Muscle layer of colon (tissue), 2 donors: ENCODE results near the gene EXOC7.

Experiments
- H3K27ac ChIP-seq: one replicate; pipeline ENCODE4 v1.7.0; 2013; ENCODE audit warnings: low read depth, mild to moderate bottlenecking, low read length, moderate library complexity
- H3K27me3 ChIP-seq, 2 donors: one replicate each; pipeline ENCODE4 v1.7.0; 2013; ENCODE audit warnings: low read length in 2 of 2, mild to moderate bottlenecking in 2 of 2; ENCODE audit not compliant: insufficient read depth in 2 of 2, control insufficient read depth in 1 of 2
- H3K36me3 ChIP-seq: one replicate; pipeline ENCODE4 v1.7.0; 2013; ENCODE audit warnings: mild to moderate bottlenecking, low read length; ENCODE audit not compliant: insufficient read depth
- H3K4me1 ChIP-seq: one replicate; pipeline ENCODE4 v1.7.0; 2013; ENCODE audit warnings: mild to moderate bottlenecking, low read length; ENCODE audit not compliant: insufficient read depth
- H3K4me3 ChIP-seq, 2 donors: one replicate each; pipeline ENCODE4 v1.7.0; 2013; ENCODE audit warnings: low read length in 2 of 2, low read depth in 1 of 2, mild to moderate bottlenecking in 1 of 2, moderate library complexity in 1 of 2
- H3K9ac ChIP-seq: one replicate; pipeline ENCODE4 v1.7.0; 2013; ENCODE audit warnings: low read length
- H3K9me3 ChIP-seq: one replicate; pipeline ENCODE4 v1.7.0; 2013; ENCODE audit warnings: mild to moderate bottlenecking, low read length
- donor health status: abdominal sarcoma.
- donor health status: Adenocarcinoma of cecum.

The EXOC7 gene

GRCh38 chr17:76034428-76035350 lies 68.9 kb downstream of the EXOC7 start:
- Histone ChIP-seq H3K9ac (peak overlapping the region; percentile 14), H3K9me3 (no peaks in the 10 kb centered on the region), H3K4me3 (no peak overlapping the region), H3K36me3 (peaks cover 5% of the 10 kb centered on the region), H3K4me1 (peaks cover 67% of the 10 kb centered on the region), H3K27ac (peak overlapping the region; percentile 86), H3K27me3 (no peaks in the 10 kb centered on the region)

DNA sequence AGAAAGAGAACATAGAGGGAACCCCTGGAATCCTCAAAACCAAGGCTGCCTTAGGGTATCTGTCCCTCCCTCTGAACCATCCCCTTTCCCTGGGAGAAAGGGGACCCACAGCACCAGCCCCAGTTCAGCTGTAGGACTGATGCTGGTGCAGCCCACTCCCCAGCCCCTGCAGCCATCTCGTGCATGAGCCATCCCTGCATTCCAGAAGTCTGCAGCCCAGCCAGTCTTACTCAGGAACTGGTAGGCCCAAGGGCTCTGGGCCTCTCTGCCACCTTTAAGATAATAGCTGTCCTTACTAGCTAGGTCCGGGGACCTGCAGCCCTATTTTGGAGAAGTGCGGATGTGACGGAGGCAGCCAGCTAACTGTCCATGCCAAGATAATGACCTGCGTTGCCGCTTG lies 70.4 kb downstream of the EXOC7 start:
- no peak overlapping the region for H3K9ac ChIP-seq
- H3K4me3 ChIP-seq: no peak overlapping the region
- no peaks in the 10 kb centered on the region for H3K9me3 ChIP-seq
- no peaks in the 10 kb centered on the region for H3K36me3 ChIP-seq
- no peaks in the 10 kb centered on the region for H3K27me3 ChIP-seq
- peaks cover 52% of the 10 kb centered on the region for H3K4me1 ChIP-seq
- peak overlapping the region; percentile 86 for H3K27ac ChIP-seq

DNA sequence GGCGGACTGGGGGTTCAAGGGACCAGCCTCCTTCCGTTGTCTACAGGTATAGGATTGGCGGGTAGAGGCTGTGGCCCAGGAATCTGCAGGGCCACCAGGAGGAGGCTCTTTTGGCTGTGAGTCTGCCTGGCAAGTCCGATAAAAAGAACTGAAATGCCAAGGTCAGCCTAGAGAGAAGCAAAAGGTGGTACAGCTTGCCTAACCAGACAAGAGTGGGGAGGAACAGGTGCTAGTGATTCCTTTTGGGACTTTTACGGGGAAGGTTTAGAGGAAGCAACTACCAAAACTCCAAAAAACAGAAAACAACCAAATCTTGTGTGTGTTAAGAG lies 70.8 kb downstream of the EXOC7 start:
- peaks cover 48% of the 10 kb centered on the region for H3K4me1 ChIP-seq
- no peaks in the 10 kb centered on the region for H3K9me3 ChIP-seq
- no peaks in the 10 kb centered on the region for H3K27me3 ChIP-seq
- no peak overlapping the region for H3K27ac ChIP-seq
- no peaks in the 10 kb centered on the region for H3K36me3 ChIP-seq
- no peak overlapping the region for H3K4me3 ChIP-seq
- H3K9ac ChIP-seq: no peak overlapping the region

DNA sequence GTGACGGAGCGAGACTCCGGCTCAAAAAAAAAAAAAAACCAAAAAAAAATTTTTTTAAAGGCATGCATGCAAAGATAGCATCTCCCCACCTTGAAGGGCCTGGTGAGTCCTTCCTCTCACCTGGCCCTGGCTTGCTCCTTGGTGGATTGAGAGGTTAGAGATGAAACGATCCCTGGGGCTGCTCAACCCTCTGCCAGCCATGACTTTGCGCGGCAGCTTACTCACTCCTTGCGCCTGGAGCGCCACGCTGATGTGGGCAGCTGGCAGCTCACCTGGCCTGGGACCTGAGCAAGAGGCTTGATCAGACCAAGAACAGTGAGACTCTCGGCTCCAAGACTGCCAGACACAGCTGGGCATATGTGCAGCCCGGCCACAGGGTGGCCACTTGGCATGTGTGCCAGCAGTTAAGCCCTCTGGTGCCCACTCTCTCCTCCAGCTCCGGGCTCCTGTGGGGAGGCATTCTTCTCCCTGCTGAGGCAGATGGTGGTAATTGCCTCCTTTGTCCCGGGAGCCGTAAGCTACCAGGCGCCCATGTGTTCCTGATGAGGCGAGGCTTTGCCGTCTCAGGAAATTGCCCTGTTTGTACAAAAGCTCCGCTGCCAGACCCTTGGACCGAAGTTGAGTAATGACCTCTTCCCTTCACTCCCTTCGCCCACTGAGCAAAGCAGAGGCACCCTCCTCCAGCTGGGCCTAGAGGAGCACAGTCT lies 71.4 kb downstream of the EXOC7 start:
- Histone ChIP-seq H3K27me3 (no peaks in the 10 kb centered on the region), H3K27ac (no peak overlapping the region), H3K4me1 (peaks cover 43% of the 10 kb centered on the region), H3K4me3 (no peak overlapping the region), H3K9ac (no peak overlapping the region), H3K9me3 (no peaks in the 10 kb centered on the region), H3K36me3 (no peaks in the 10 kb centered on the region)
